CD4-positive, alpha-beta T cell treated with Interleukin-12 subunit alpha and Interleukin-12 subunit beta, for 1 hour (primary cell): ENCODE results near the gene CIT.
"Not testable (repeated sequence)": the region's sequence is repeated elsewhere in the genome, so short reads cannot be mapped to it uniquely, and the experiment has no call there.

Source experiments
- DNase-seq: peaks from one replicate; pipeline ENCODE4 v3.0.0-alpha.2; 2020

The CIT gene

GRCh38 chr12:119672194-119672593, 204.9 kb downstream of the CIT start:
- no peak for DNase-seq

- no peak for DNase-seq
Measured at GRCh38 chr12:119671070-119671469, 206.1 kb downstream of the CIT start.

DNA sequence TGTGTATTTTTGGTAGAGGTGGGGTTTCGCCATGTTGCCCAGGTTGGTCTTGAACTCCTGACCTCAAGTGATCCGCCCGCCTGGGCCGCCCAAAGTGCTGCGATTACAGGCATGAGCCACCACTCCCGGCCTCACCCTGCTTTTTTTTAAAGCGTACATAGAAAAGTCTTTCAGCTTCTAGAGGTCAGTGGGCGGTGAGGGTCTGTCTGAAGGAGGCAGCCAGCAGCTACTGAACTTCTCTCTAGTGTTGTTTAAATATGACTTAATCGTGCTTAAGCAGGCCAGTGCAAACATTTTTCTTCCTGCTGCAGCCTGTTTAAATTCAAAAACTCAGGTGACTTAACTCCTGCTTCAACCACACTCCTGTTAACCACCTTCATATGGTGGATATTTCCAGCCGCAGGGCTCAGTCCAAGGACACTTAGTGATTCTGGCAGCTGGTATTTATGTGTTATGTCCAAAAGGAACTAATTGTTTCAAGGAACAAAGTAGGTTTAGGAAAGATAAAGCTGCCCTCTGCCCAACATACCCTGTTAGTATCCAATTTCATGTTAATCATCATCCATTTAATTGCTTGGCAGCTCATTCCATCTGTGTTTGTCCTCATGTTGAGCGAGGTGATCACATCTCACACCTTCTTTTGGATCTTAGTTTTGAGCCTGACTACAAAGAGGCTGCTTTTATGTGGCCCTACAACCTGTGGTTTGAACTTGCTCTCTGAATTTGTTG, 207.2 kb downstream of the CIT start:
- no peak for DNase-seq

GRCh38 chr12:119668324-119668841, 208.7 kb downstream of the CIT start:
- DNase-seq: no peak

DNA sequence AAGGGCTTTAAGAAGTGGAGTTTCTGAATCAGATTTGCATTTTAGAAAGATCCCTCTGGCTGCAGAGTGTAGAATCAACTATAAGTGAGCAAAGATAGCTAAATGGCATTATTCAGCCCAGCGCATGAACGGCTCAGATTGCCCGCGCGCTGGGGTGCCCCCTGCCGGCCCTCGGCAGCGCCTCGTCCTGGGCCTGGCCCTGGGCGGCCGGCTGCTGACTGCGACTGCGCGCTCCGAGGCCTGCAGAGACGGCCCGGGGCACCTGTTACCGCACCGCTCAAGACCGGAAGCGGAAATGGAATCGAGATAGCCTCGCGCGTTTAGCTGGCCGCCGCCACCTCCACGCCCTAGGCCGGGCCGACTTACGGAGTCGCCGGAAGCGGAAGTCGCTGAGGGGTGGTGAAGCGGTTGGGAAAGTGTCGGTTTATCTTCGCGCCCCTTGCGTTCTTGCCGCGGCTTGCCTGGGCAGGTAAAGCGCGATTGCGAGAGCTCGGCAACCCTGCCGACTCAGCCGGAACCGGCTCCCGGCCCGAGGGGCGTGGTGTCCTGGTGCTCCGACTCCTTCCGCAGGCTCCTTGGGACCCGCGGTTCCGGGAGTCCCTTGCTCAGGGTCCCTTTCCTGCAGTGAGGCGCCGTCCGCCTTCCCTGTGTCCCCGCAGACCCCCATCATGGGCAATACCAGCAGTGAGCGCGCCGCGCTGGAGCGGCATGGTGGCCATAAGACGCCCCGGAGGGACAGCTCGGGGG, 209.4 kb downstream of the CIT start, which contains the start of gene PRKAB1:
PRKAB1 (plus strand) TSS at position 557 of the 747 bp plus-strand sequence; CDS start at position 669, 112 bp downstream.
- DNase-seq: peak; percentile 97

GRCh38 chr12:119666900-119667576, 210.1 kb downstream of the CIT start:
- DNase-seq: no peak

DNA sequence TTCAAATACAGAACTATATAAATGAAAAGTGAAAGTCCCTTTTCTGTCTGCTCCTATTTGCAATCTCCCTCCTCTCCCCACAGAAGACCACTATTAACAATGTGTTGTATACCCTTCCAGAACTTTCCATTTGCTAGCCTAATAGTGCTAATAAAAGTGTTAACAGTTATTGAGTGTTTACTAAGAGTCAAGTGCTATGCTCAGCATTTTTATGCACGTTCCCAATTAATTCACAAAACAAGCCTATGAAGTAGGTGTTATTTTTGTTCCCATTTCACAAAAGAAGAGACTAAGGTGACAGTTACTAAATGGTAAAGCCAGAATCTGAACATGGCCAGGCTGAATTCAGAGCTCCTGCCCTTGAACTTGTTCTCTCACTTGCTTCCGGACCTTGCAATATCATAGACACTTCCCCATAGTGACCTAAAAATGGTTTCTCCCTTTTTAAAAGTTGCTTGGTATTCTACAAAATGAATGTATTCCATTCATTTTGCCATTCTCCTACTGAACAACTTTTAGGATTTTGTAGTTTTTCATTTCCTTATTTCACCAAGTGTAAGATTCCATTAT, 210.8 kb downstream of the CIT start:
- DNase-seq: no peak

DNA sequence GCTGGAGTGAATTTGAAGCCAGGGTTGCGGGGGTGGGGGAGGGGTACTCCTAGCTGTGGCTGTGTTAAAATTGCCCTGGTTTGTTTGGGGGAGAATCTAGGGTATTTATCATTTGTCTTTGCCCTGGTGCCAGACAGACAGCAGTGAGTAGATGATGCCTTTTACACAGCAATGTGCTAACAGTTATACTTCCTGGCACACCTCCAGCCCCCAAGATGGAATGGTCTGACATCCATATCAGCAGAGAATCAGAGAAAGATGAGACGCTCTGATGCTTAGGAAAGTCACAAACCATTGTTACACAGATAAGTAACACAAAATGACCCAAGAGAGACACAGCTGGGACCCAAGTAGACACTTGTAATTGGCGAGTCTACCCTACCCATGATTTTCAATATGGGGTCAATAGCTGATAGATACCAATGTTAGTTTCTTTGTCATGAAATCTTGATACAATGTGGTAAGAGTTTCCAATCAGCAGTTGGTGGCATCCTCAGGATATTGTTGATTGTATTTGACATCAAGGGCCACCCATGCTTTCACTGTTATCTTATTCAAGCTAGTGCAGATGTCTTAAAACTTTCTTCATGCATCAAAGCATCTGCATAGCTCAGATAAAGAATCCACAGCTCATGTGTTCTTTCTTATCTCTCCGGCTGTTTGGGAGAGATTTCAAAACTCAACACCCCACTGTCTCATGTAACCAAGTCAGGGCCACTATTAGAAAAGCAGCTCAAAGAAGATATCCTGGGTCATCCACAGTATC, 211.8 kb downstream of the CIT start:
- DNase-seq: no peak

GRCh38 chr12:119664642-119665041, 212.5 kb downstream of the CIT start:
- no peak for DNase-seq

GRCh38 chr12:119661882-119662281, 215.2 kb downstream of the CIT start:
- DNase-seq: no peak

GRCh38 chr12:119660076-119660475, 217.0 kb downstream of the CIT start:
- DNase-seq: peak; percentile 13

DNA sequence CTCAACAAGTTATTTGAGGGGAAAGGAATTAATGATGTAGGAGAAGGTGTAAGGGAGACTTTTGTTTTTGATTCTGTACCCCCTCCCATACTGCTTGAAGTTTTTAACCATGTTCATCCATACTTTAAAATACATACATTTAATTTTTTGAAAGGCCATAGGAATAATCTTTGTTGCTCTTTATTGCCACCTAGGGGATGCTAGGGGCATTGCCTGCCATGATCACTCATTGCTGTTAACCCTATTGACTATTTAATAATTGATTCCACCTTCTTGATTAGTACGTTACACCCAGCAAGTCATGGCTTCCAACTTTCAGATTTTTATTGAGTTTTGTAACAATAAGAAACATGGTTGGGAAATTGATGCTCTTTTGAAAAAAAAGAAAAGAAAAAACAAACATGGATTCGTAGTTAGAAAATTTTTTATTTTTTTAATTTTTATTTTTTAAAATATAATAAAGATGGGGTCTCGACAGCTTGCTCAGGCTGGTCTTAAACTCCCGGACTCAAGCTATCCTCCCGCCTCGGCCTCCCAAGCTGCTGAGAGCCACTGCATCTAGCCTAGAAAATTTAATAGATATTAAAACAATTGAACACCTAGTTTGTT, 217.7 kb downstream of the CIT start:
- DNase-seq: peak; percentile 67

DNA sequence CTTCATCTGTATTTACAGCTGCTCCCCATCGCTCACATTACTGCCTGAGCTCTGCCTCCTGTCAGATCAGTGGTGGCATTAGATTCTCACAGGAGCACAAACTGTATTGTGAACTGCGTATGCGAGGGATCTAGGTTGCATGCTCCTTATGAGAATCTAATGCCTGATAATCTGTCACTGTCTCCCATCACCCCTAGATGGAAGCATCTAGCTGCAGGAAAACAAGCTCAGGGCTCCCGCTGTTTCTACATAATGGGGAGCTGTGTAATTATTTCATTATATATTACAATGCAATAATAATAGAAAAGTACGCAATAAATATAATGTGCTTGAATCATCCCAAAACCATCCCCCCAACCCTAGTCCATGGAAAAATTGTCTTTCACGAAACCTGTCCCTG, 219.0 kb downstream of the CIT start:
- DNase-seq: not testable (repeated sequence)

DNA sequence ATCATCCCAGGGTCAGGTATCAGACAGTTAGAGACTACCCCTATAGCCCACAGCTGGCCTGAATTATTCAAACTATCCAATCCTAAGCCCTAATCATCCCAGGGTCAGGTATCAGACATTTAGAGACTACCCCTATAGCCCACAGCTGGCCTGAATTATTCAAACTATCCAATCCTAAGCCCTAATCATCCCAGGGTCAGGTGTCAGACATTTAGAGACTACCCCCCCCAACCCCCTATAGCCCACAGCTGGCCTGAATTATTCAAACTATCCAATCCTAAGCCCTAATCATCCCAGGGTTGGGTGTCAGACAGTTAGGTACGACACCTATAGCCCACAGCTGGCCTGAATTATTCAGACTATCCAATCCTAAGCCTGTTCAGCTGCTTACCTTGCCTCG, 220.1 kb downstream of the CIT start:
- not testable (repeated sequence) for DNase-seq

GRCh38 chr12:119652665-119653064, 224.5 kb downstream of the CIT start:
- DNase-seq: no peak

GRCh38 chr12:119649202-119649808, 227.8 kb downstream of the CIT start:
- peak; percentile 32 for DNase-seq

- no peak for DNase-seq
Measured at GRCh38 chr12:119645535-119646059, 231.5 kb downstream of the CIT start.

DNA sequence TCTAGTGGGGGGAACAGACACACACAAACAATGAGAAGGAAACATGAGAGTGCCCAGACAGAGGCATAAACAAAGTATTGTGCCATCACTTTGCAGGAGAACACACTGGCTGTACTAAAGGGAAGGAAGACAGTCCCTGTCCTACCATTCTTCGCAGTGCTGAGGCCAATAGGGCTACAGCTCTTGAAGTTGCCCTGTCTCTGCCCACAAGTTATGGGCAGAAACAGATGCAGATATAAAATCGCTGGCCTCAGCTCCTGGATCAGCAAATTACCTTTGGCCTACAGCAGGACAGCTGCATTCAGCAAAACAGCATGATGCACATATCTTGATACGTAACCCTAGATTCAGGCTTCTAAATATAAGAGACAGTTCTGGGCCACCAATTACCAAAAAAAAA, 232.2 kb downstream of the CIT start:
- no peak for DNase-seq

GRCh38 chr12:119642986-119643385, 234.1 kb downstream of the CIT start:
- no peak for DNase-seq
